Endothelial cell of umbilical vein (primary cell): ENCODE measurements around the gene DENND2A. TPM values are rescaled to one million over a fixed set of nuclear protein-coding genes. Genes with fewer than 3 reads are reported as not detected.

Experiments used
- BruUV-seq: library from RNA; stranded (reverse); fragments of 400-500 nt; replicated peaks from 2 replicates; lab custom pipeline; 2021; lab: Mats Ljungman, UMichigan
- CTCF ChIA-PET: fragments of 300-600, 350-600 bp; sonication (Branson Sonifier 250); formaldehyde crosslinking; loops from one replicate; lab custom pipeline; 2021; ENCODE audit warnings: antibody characterized with exemption, inconsistent platforms; lab: Charles Lee
- POLR2A ChIA-PET: fragments of 300-600, 350-600 bp; sonication (Branson Sonifier 250); formaldehyde crosslinking; loops from one replicate; lab custom pipeline; 2021; ENCODE audit warnings: antibody characterized with exemption, inconsistent platforms; lab: Charles Lee
- DNase-seq: peaks from one replicate; pipeline ENCODE4 v3.0.0-alpha.2; 2011; ENCODE audit warnings: low read depth, low spot score
- FAIRE-seq: peaks from 2 replicates; lab custom pipeline; 2011; peaks lifted over from hg19 to GRCh38; lab: Jason Lieb, UNC
- H2AFZ ChIP-seq: 2 replicates; pipeline ENCODE4 v1.6.0; 2012; ENCODE audit warnings: low read depth, low read length, control low read depth, inconsistent platforms
- H3K27ac ChIP-seq: 2 replicates; pipeline ENCODE4 v1.5.1; 2011; ENCODE audit warnings: low read depth, mild to moderate bottlenecking, control low read depth, low read length, moderate library complexity; ENCODE audit not compliant: insufficient read depth
- H3K27me3 ChIP-seq, 2 experiments: 2 replicates each; pipeline versions ENCODE4 v1.6.0 to v1.6.1; 2011; ENCODE audit warnings: low read length in 2 of 2, mixed read lengths in 1 of 2; ENCODE audit not compliant: control insufficient read depth in 2 of 2, insufficient read depth in 2 of 2
- H3K36me3 ChIP-seq, 2 experiments: 2 replicates in 1 of 2; 3 replicates in 1 of 2; pipeline ENCODE4 v1.5.1; 2011; ENCODE audit warnings: low read length in 2 of 2, mild to moderate bottlenecking in 1 of 2, moderate library complexity in 1 of 2; ENCODE audit not compliant: control insufficient read depth in 2 of 2, insufficient read depth in 2 of 2; ENCODE audit errors: extremely low read depth in 1 of 2
- H3K4me1 ChIP-seq: 3 replicates; pipeline ENCODE4 v1.5.1; 2011; ENCODE audit warnings: mild to moderate bottlenecking, low read length; ENCODE audit not compliant: control insufficient read depth, insufficient read depth; ENCODE audit errors: extremely low read depth
- H3K4me2 ChIP-seq: 2 replicates; pipeline ENCODE4 v1.6.1; 2011; ENCODE audit warnings: low read length, control low read depth, mixed read lengths; ENCODE audit not compliant: insufficient read depth
- H3K4me3 ChIP-seq, 3 experiments: fragments of 200-600 bp in 1 of 3; sonication (generic), shearing (Covaris generic) in 1 of 3; replicated peaks in 1 of 3; 2 replicates each; pipeline ENCODE4 v1.5.1; 2011 to 2016; ENCODE audit warnings: control low read depth in 3 of 3, low read length in 3 of 3, mild to moderate bottlenecking in 2 of 3, inconsistent platforms in 1 of 3, low read depth in 1 of 3, moderate library complexity in 1 of 3; ENCODE audit not compliant: insufficient read depth in 1 of 3
- H3K79me2 ChIP-seq: 2 replicates; pipeline ENCODE4 v1.6.0; 2012; ENCODE audit warnings: low read length, inconsistent platforms; ENCODE audit not compliant: control insufficient read depth, insufficient read depth
- H3K9ac ChIP-seq: replicated peaks from 2 replicates; pipeline ENCODE3; 2011; ENCODE audit warnings: low read length, control low read depth; ENCODE audit not compliant: insufficient read depth; ENCODE audit errors: extremely low read depth
- H3K9me1 ChIP-seq: replicated peaks from 3 replicates; pipeline ENCODE4 v1.6.0; 2011; ENCODE audit warnings: mild to moderate bottlenecking, low read length; ENCODE audit not compliant: control insufficient read depth, insufficient read depth; ENCODE audit errors: extremely low read depth
- H3K9me3 ChIP-seq: replicated peaks from 2 replicates; pipeline ENCODE4 v1.5.1; 2012; ENCODE audit warnings: low read length, inconsistent platforms; ENCODE audit not compliant: control insufficient read depth, insufficient read depth
- H4K20me1 ChIP-seq: replicated peaks from 2 replicates; pipeline ENCODE3; 2011; ENCODE audit warnings: mild to moderate bottlenecking, low read length; ENCODE audit not compliant: control insufficient read depth, insufficient read depth; ENCODE audit errors: extremely low read depth
- GATA2 ChIP-seq: IDR thresholded peaks from 2 replicates; pipeline ENCODE4 v1.7.0; 2011; ENCODE audit warnings: low read depth, mild to moderate bottlenecking, moderate library complexity, mixed read lengths, low read length; ENCODE audit not compliant: insufficient read length, insufficient read depth
- JUN ChIP-seq: IDR thresholded peaks from 2 replicates; pipeline ENCODE4 v1.6.1; 2011; ENCODE audit warnings: borderline replicate concordance, low read depth; ENCODE audit not compliant: insufficient read length, insufficient read depth
- POLR2A ChIP-seq: IDR thresholded peaks from 2 replicates; pipeline ENCODE4 v1.6.1; 2012; ENCODE audit warnings: low read depth, mild to moderate bottlenecking, control low read depth, low read length
- POLR2AphosphoS5 ChIP-seq: IDR thresholded peaks from 2 replicates; pipeline ENCODE4 v1.6.1; 2012; ENCODE audit warnings: low read depth, mild to moderate bottlenecking, control low read depth, low read length, moderate library complexity; ENCODE audit not compliant: insufficient read depth
- dilution Hi-C: fragments of 300-500 bp; cut with MboI; formaldehyde crosslinking; loops from one replicate; pipeline ENCODE4 v1.15.0; 2019; ENCODE audit warnings: low sequenced_read_pairs; ENCODE audit not compliant: extremely low pct_ligation_motif_present
- intact Hi-C: fragments of 100-400 bp; cut with micrococcal nuclease; formaldehyde crosslinking; loops from one replicate; pipeline ENCODE4 v1.10.0; 2022
- polyA plus RNA-seq, 4 experiments: library from polyadenylated mRNA; depleted of rRNA in 3 of 4; stranded (reverse) in 3 of 4; unstranded in 1 of 4; fragments of >200 nt; gene quantifications; 2 replicates each; pipeline versions ENCODE4 v1.2.1 to v1.2.3, GENCODE V29; 2011 to 2012; ENCODE audit warnings: missing spikeins in 1 of 4
- total RNA-seq: library from RNA; stranded (reverse); gene quantifications from 2 replicates; pipeline ENCODE4 v1.2.3, GENCODE V29; 2021
- TF ChIP-seq, protein P1 (sequence below), 2 donors: IDR thresholded peaks; 1 replicate in 1 of 2; 2 replicates in 1 of 2; pipeline ENCODE4 v1.5.1; 2011; ENCODE audit warnings: low read length in 2 of 2, mild to moderate bottlenecking in 2 of 2, moderate library complexity in 2 of 2, control low read depth in 1 of 2, inconsistent platforms in 1 of 2, low read depth in 1 of 2; ENCODE audit not compliant: insufficient read depth in 1 of 2; ENCODE audit errors: extremely low read depth in 1 of 2

The DENND2A gene
- total and polyA plus RNA-seq, 2 donors (not counting 3 experiments of a cell fraction or from before 2014, with no cell fraction given) = 0.33 TPM; not detected in 1

GRCh38 chr7:140653319-140654108 is 12.9 kb upstream of the DENND2A start:
- no peak overlapping the region for H3K27ac ChIP-seq
- peak; percentile 62 for DNase-seq
- no peak overlapping the region for H2AFZ ChIP-seq
- peaks cover 8% of the 10 kb centered on the region for H3K4me1 ChIP-seq
- no TSS peak for BruUV-seq
- ChIA-PET POLR2A (no interaction called here), CTCF (interaction anchor here (0.6 to 6.8 kb wide), 23 partner anchors 10 to 989 kb away, joined by 3 to 202 read pairs (median 4); partner anchors contain the start of gene ADCK2)
- H3K27me3 ChIP-seq = no peaks in the 10 kb centered on the region
- H3K36me3 ChIP-seq = no peaks in the 10 kb centered on the region
- peak; percentile 93 for FAIRE-seq
- TF ChIP-seq POLR2A (no peak), POLR2AphosphoS5 (no peak), JUN (no peak), GATA2 (no peak)
- TF ChIP-seq, protein P1, sequence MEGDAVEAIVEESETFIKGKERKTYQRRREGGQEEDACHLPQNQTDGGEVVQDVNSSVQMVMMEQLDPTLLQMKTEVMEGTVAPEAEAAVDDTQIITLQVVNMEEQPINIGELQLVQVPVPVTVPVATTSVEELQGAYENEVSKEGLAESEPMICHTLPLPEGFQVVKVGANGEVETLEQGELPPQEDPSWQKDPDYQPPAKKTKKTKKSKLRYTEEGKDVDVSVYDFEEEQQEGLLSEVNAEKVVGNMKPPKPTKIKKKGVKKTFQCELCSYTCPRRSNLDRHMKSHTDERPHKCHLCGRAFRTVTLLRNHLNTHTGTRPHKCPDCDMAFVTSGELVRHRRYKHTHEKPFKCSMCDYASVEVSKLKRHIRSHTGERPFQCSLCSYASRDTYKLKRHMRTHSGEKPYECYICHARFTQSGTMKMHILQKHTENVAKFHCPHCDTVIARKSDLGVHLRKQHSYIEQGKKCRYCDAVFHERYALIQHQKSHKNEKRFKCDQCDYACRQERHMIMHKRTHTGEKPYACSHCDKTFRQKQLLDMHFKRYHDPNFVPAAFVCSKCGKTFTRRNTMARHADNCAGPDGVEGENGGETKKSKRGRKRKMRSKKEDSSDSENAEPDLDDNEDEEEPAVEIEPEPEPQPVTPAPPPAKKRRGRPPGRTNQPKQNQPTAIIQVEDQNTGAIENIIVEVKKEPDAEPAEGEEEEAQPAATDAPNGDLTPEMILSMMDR (IDR thresholded peaks at IDR 0.05; ENCODE audit: extremely low read depth in 1 of 2, insufficient read depth in 1 of 2, low read depth in 1 of 2, low read length in 2 of 2) = peak; percentile 65 to 74
- no peaks in the 10 kb centered on the region for H3K79me2 ChIP-seq
- H4K20me1 ChIP-seq = no peaks in the 10 kb centered on the region
- no peaks in the 10 kb centered on the region for H3K9me3 ChIP-seq
- no peak overlapping the region for H3K9ac ChIP-seq
- dilution Hi-C loops = no loop called here
- H3K4me2 ChIP-seq = no peak overlapping the region
- intact Hi-C loops = loop anchor here (1.0 to 10.0 kb wide), 5 partner anchors 135 to 478 kb away; partner anchors contain the start of gene MRPS33
- no peaks in the 10 kb centered on the region for H3K9me1 ChIP-seq
- no peak overlapping the region for H3K4me3 ChIP-seq
